Measurements from ENCODE around the gene CYP2W1.

CYP2W1 gene

GRCh38 chr7:983616-984071, 663 bp downstream of the CYP2W1 start:
- no peak for DNase-seq (ENCODE audit: low spot score)

- DNase-seq (ENCODE audit: low spot score): no peak
Measured at GRCh38 chr7:984361-985126, 1.6 kb downstream of the CYP2W1 start.

- no peak for DNase-seq (ENCODE audit: low spot score)
Measured at GRCh38 chr7:985127-985416, 2.1 kb downstream of the CYP2W1 start.

GRCh38 chr7:985915-986741, 3.1 kb downstream of the CYP2W1 start:
- no peak for DNase-seq (ENCODE audit: low spot score)

GRCh38 chr7:986766-987751, 4.1 kb downstream of the CYP2W1 start:
- DNase-seq (ENCODE audit: low spot score): no peak

- DNase-seq (ENCODE audit: low spot score): no peak
Measured at GRCh38 chr7:987909-988308, 4.9 kb downstream of the CYP2W1 start.

GRCh38 chr7:988426-988911, 5.5 kb downstream of the CYP2W1 start:
- DNase-seq (ENCODE audit: low spot score): no peak

- DNase-seq (ENCODE audit: low spot score): no peak
Measured at GRCh38 chr7:988963-989529, 6.1 kb downstream of the CYP2W1 start.

- no peak for DNase-seq (ENCODE audit: low spot score)
Measured at GRCh38 chr7:990352-990932, 7.5 kb downstream of the CYP2W1 start.

- DNase-seq (ENCODE audit: low spot score): no peak
Measured at GRCh38 chr7:990933-991728, 8.2 kb downstream of the CYP2W1 start.

GRCh38 chr7:991729-992656, 9.0 kb downstream of the CYP2W1 start:
- DNase-seq (ENCODE audit: low spot score): no peak

- peak; percentile 97 for DNase-seq (ENCODE audit: low spot score)
Measured at GRCh38 chr7:992709-993607, 10.0 kb downstream of the CYP2W1 start.

GRCh38 chr7:994592-995308, 11.8 kb downstream of the CYP2W1 start:
- DNase-seq (ENCODE audit: low spot score): no peak

- no peak for DNase-seq (ENCODE audit: low spot score)
Measured at GRCh38 chr7:995571-995970, 12.6 kb downstream of the CYP2W1 start.

GRCh38 chr7:996079-996872, 13.3 kb downstream of the CYP2W1 start:
- no peak for DNase-seq (ENCODE audit: low spot score)

Data from GM03348 (cell line).